GM21526 (cell line): Measurements from ENCODE around the gene PSMC3.
A peak's percentile ranks its signal among the peaks of the same experiment; 100 is the strongest.

ENCODE experiments used
- ATAC-seq: cut with Tn5 transposase; IDR thresholded peaks from one replicate; pipeline ENCODE4 v1.9.1; 2021; ENCODE audit warnings: moderate library complexity; ENCODE audit not compliant: unreplicated experiment, low FRiP score

Gene PSMC3

GRCh38 chr11:47414685-47415070 lies 11.6 kb downstream of the PSMC3 start:
- no peak for ATAC-seq

DNA sequence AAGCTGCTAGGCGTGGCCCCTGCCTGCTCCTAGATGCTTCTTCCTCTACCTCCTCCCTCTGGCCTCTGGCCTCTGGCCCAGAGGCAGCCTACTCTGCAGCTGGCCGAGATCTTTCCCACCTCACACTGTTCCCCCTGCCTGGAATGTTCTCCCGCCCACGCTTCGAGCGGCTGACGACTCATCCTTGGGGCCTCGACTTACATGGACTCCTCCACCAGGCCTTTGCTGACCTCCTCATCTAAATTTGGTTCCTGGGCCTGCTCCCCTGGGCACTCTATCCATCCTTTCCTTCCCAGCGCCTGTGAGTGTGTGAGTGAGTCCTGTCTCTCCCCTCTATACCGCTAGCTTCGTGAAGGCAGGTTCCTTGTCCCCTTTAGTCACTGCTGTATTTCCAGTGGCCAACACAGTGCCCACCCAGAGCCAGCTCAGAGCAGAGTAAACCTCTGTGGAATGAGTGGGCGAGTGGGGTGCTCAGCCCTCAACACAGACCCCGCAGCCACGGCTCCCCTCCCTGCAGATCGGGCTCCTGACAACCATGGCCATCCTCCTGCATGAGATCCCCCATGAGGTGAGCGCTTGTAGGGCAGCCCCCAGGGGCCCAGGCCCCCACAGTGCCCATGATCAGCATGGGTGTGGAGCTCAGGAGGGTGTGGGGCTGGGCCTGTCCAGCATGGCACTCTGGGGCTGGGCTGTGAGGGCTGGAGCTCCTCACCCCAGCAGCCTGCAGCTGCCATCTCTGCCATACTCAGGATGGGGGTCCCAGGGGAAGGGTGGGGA lies 12.1 kb downstream of the PSMC3 start:
- ATAC-seq: no peak

DNA sequence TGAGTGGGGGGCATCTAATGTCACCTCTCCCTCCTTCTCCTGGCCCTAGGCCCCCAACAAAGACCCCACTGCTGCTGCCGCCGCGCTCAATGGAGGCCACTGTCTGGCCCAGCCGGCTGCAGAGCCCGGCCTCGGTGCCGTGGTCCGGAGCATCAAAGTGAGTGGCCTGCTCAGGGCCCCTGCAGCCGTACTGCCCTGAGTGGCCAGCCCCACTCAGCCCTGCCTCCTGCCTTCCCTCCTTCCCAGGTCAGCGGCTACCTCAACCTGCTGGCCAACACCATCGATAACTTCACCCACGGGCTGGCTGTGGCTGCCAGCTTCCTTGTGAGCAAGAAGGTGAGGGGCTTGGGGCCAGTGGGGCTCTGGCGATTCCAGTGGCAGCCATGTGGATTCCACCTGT lies 12.9 kb downstream of the PSMC3 start:
- no peak for ATAC-seq

DNA sequence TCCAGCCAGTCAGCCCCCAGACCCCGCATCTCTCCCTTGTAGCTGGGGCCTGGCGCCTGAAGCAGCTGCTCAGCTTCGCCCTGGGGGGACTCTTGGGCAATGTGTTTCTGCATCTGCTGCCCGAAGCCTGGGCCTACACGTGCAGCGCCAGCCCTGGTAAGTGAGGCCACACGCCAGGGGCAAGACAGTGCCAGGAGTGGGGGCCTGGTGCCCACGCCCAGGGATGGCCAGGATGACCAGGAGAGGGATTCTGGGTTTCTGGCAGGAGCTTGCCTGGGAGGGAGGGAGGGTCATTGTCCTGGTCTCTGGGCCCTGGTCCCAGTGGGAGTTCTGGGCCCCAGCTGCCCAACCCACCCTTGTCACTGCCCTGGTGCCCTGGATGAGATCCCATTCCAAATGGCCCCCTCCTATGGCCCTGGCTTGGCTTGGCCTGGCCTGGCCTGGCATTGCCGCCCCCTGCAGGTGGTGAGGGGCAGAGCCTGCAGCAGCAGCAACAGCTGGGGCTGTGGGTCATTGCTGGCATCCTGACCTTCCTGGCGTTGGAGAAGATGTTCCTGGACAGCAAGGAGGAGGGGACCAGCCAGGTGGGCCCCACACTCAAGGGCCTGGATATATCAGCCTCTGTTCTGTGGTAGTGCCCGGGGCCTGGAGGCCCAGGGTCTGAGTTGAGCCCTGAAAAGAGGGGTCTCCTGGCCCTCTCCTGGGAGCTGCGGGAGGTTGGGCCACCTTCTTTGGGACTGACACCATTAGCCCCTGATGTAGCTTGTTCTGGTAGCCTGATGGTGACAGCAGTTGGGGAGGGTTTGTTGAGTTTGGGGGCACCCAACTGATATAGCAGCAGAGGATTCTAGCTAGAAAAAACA lies 14.1 kb downstream of the PSMC3 start:
- ATAC-seq: no peak

DNA sequence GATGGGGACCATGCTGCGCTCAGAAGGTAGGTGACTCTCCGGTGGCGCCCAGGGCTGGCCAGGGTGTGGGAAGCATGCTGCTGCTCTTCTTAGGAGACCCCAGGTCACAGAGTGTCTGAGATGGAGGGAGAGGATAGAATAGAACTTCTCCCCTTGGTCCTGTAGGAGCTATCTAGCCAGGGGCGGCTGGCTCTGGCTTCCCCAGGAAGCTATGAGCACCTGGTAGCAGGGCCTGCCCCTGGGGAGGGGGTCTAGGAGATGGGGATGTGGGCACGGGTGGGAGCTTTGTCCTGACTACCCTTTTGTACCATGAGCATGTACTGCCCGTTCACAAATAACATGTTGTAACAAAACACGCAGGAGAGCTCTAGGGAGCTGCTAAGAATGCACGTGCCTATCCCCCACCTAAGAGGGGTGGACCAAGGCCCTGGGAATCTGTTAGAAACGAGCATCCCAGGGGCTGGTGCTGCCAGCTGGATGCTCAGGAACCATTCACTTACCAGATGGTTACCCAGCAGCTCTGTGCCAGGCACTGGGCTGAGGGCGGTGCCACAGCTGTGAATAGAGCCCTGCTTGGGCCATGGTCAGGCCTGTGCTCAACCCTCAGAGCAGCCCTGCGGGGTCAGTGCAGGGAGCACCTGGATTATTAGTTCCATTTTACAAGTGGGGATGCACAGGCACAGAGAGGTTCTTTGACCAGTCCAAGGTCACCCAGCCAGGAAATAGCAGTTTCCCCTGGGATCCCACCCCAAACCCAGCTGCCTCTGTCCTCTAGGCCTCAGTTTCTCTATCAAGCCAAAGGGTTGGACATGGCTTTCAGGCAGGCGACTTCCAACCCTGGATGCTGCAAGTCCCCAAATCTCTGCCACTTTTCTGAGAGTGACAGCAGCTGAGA lies 15.6 kb downstream of the PSMC3 start:
- no peak for ATAC-seq

DNA sequence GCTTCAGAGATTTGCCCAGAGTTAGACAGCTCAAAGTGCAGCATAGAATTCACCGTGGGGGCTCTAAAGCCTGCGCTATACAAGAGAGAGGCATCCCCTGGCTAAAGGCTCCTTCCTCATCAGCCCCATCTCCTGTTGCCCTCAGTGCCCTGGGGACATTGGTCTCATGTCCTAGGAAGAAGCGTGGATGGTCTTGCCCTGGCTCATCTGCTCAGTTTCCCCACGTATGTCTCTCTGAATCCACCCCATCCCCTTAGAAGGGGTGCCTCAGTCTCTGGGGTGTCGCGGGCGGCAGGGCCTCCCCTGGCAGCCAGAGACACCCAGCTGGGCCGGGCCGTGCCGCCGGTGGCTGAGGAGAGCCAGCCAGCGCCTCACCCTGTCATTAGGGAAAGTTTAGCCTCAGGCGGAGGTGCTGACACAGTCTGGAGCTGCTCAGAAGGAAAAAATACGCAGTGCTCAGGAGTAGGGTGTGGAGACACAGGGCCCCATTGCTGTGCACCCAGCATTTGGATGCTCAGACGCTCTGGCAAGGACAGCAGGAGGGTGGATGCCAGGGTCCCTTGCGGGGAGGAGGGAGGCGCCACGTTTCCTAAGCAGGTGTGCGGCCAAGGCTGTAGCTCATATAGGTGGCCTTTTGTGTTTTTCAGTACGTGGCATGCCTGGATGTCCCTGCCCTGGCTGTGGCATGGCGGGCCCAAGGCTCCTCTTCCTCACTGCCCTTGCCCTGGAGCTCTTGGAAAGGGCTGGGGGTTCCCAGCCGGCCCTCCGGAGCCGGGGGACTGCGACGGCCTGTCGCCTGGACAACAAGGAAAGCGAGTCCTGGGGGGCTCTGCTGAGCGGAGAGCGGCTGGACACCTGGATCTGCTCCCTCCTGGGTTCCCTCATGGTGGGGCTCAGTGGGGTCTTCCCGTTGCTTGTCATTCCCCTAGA lies 16.5 kb downstream of the PSMC3 start:
- ATAC-seq: no peak

- ATAC-seq: no peak
These were observed 17.4 kb downstream of the PSMC3 start for GRCh38 chr11:47408598-47409439.

- peak; percentile 73 for ATAC-seq
These were observed 18.3 kb downstream of the PSMC3 start, which contains the start of gene SLC39A13 for GRCh38 chr11:47407746-47408590. SLC39A13 (plus strand) TSS chr11:47408590; CDS start chr11:47410095, 1,505 bp downstream.

GRCh38 chr11:47406896-47407745 lies 19.1 kb downstream of the PSMC3 start:
- no peak for ATAC-seq

DNA sequence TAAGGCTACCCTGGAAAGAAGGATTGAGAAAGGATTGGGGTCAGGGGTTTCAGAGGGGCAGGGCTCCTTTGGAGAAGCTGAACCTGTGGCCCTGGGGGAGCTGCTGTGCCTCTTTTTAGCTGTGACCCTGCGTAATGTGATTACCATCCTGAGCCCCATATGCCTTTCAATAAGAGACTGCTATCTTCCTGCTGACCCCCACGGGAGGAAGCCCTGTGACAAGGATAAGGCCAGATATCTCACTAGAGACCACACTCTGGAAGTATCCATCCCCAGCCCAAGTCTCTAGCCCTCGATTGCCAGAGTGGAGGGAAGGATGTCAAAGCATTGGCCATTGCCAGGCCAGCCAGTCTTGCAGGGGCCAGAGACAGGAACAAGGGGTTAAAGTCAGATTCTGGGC lies 22.7 kb downstream of the PSMC3 start:
- ATAC-seq: no peak

GRCh38 chr11:47403135-47403534 lies 23.1 kb downstream of the PSMC3 start:
- ATAC-seq: no peak

DNA sequence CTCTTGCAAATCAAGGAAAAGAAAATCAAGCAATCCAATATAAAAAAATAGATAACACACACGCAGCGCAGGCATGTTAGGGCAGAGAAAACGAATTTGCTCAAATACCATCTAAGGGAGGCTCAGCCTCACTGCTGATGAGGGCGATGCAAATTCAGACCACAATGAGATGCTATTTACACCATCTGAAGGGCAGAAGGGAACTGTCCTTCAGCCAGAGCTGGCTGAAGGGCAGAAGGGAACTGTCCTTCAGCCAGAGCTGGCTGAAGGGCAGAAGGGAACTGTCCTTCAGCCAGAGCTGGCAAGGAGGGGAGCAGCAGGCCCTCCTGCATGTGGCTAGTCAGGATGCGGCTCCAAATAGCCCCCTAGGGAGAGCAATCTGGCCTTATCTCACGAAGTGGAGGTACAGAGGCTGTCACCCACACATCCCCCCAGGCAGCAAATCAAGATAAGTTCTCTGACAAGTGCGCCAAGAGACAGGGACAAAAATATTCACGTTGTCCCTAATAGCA lies 25.4 kb downstream of the PSMC3 start:
- ATAC-seq: peak; percentile 54

DNA sequence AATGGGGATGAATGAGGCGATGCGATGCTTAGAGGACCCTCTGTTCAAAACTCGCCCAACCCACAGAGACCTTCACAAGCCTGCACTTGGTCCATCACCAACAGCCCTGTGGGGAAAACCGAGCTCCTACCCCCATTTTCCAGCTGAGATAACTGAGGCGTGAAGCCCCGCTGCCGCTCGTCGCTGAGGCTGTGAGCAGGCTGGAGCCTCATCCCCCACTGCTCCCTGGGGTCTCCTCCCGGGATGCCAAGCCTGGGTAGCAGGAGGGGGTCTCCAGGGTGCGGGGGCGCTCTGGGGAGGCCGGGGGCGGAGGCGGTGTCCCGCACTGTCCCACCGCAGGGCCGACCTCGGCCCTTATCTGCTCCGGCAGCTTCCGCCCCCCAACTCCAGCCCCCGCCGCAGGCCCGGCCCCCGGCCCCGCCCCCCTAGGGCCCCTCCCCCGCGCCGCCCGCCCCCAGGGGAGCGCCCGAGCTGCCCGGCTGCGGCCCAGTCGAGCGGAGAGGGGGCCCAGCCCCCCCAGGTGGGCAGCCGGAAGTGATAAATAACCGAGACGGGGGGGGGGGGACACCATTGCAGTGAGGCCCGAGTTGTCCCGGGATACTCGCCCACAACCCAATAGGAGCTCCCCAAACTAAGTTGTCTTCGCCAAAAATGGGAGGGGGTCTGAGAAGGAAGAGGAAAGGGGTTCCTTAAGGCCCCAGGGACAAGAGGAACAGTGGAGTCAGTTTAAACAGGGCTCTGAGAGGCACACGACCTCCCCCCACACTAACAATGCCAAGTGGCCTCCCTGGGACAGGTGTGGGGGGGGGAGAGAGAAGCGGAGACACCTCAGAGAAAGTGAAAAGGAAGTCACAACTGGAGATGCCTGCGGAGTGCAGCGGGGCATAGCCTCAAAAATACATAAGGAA lies 26.1 kb downstream of the PSMC3 start:
- ATAC-seq: peak; percentile 36

DNA sequence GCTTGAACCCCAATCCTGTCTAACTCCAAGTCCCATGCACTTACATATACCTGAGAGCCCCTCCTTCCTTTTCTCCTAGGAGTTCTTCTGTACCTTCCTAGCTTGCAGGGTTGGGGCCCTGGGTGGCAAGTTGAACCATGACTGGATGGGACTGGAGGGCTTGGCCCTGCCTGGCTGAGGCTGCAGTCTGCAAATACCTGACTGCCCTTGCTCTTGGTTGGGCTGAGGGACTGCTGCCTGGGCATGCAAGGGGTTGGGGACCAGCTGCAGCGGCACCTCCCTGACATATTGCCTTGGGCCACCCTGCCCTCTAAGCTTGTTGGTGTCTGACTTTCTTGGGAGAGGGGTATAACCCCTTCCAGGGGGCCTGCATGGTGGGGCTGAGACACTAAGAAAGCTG lies 27.7 kb downstream of the PSMC3 start:
- no peak for ATAC-seq

- no peak for ATAC-seq
These were observed 28.2 kb downstream of the PSMC3 start for GRCh38 chr11:47398011-47398410.

DNA sequence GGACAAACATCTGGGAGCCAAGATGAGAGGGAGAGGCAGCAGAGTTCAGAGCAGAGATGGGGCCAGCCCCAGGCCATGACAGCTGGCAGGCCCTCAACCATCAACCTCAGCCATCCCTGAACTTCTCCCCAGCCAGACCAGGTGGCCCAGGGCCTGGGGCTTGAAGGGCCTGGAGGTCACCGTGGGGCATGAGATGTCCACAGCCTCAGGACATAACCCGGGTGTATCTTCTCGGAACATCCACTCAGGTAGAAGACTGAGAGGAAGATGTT lies 30.3 kb downstream of the PSMC3 start:
- ATAC-seq: no peak
